ENCODE data around the gene BBX.

DNA sequence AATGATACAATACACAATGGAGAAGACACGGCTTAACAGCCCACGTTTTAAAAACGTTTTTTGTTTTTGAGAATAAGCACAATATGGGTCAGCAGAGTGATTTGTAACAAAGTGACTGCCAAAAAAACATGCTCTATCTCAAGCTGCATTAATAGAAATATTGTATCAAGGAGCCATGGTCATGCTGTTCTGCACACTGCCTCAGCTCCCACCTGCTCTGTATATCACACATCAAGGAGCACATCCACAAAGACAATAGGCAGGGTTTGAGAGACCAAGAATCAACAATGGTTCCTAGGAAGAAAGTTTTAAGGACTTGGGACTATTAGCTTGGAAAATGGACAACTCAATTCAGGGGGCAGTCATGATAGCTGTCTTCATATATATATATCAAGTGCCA is 6.3 kb upstream of the BBX start:
- TF ChIP-seq, protein P1, sequence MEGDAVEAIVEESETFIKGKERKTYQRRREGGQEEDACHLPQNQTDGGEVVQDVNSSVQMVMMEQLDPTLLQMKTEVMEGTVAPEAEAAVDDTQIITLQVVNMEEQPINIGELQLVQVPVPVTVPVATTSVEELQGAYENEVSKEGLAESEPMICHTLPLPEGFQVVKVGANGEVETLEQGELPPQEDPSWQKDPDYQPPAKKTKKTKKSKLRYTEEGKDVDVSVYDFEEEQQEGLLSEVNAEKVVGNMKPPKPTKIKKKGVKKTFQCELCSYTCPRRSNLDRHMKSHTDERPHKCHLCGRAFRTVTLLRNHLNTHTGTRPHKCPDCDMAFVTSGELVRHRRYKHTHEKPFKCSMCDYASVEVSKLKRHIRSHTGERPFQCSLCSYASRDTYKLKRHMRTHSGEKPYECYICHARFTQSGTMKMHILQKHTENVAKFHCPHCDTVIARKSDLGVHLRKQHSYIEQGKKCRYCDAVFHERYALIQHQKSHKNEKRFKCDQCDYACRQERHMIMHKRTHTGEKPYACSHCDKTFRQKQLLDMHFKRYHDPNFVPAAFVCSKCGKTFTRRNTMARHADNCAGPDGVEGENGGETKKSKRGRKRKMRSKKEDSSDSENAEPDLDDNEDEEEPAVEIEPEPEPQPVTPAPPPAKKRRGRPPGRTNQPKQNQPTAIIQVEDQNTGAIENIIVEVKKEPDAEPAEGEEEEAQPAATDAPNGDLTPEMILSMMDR (IDR thresholded peaks at IDR 0.05): no peak
- TF ChIP-seq POLR2AphosphoS5 (IDR thresholded peaks at IDR 0.05): no peak
